OCI-LY3 (cell line): ENCODE measurements around the gene GLIS1.

Experiments
- CTCF ChIP-seq: fragments of 200-600, 300-600 bp; sonication (generic); IDR thresholded peaks from 2 replicates; pipeline ENCODE4 v1.5.1; 2014; ENCODE audit warnings: antibody characterized with exemption, low read length, low read depth
- EZH2phosphoT487 ChIP-seq: fragments of 200-600 bp; shearing (Covaris generic); IDR thresholded peaks from 2 replicates; pipeline ENCODE4 v1.6.1; 2018; ENCODE audit warnings: antibody characterized with exemption, mixed run types, low read depth

GRCh38 chr1:53601031-53601745 is 137.8 kb downstream of the GLIS1 start:
- TF ChIP-seq CTCF (no peak), EZH2phosphoT487 (no peak)
